Right cardiac atrium (tissue), 5 donors: ENCODE data around the gene C1QTNF3. TPM values are rescaled to one million over a fixed set of nuclear protein-coding genes. Genes with fewer than 3 reads are reported as not detected.
"Not testable (repeated sequence)": the region's sequence is repeated elsewhere in the genome, so short reads cannot be mapped to it uniquely, and the experiment has no call there.

ENCODE experiments used
- ATAC-seq, 2 donors: fragments of 200-7000 bp; cut with Tn5 transposase; one replicate each; pipeline versions ENCODE4 v1.8.0 to v1.9.1; 2020; ENCODE audit warnings: moderate library complexity in 2 of 2, mild to moderate bottlenecking in 1 of 2
- DNase-seq, 3 donors: peaks; one replicate each; pipeline ENCODE4 v3.0.0-alpha.2; 2020
- H3K27ac ChIP-seq: one replicate; pipeline ENCODE4 v1.5.1; 2013; ENCODE audit warnings: mild to moderate bottlenecking, low read length, control low read depth, moderate library complexity
- H3K27me3 ChIP-seq: one replicate; pipeline ENCODE4 v1.6.1; 2013; ENCODE audit not compliant: control insufficient read depth, insufficient read depth
- H3K4me1 ChIP-seq: one replicate; pipeline ENCODE4 v1.6.1; 2013; ENCODE audit warnings: low read length; ENCODE audit not compliant: control insufficient read depth, insufficient read depth
- H3K4me3 ChIP-seq: one replicate; pipeline ENCODE4 v1.5.1; 2013; ENCODE audit warnings: low read length, control low read depth
- H3K9me3 ChIP-seq: one replicate; pipeline ENCODE4 v1.6.1; 2013; ENCODE audit warnings: low read length; ENCODE audit not compliant: control insufficient read depth
- WGBS: extraction: QIAGEN DNeasy Blood & Tissue Kit; methylation state at CpG from one replicate; pipeline ENCODE4 v1.1.7; 2013; 5-methylcytosine and 5-hydroxymethylcytosine counted together
- intact Hi-C, 4 donors: fragments of 100-400 bp; cut with DNase I; formaldehyde crosslinking; loops; one replicate each; pipeline versions ENCODE4 v1.11.0 to v1.14.0; 2022 to 2023
- polyA plus RNA-seq: library from polyadenylated mRNA; stranded (reverse); fragments of 200-250 nt; gene quantifications from one replicate; pipeline ENCODE4 v1.2.3, GENCODE V29; 2013
- total RNA-seq, 4 donors: library from RNA; stranded (reverse); fragmentation: NEBNext Ultra II Directional; extraction: Animal tissue kit (Norgen Biotek cat#: 25700); gene quantifications; one replicate each; pipeline ENCODE4 v1.2.1, GENCODE V29; 2021
- donor health status: healthy with polysubstance abuse.
- donor health status: DM: no; HTN: yes; CAD: no.
- donor health status: DM: no; HTN: no; CAD: no.
- donor health status: DM: no; HTN: yes; CAD: no; lungs with severe emphysema.
- donor health status: DM: yes; HTN: yes; CAD: no.

Gene C1QTNF3
- total and polyA plus RNA-seq, 5 donors = 1.5 to 4.3 (median 2.5) TPM

DNA sequence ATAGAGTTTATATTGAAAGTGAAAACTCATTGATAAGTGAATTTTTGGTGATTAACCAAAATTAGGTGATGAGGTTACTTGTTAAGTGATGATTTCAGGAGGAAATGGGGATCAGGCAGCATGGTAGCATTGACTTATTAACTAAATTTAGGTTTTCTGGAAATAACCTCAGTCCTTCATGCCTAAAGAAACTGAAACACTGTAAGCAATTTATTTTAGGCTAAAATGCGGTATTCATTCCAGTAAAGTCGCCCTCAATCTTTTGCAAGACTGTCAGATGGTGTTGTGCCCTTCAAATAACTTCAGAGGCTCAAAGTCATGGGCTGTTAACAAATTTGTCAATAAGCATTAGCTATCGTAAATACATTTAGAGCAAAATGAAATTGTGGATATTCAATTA is 27.6 kb upstream of the C1QTNF3 start:
- H3K4me1 ChIP-seq, ATAC-seq, intact Hi-C loops, H3K27me3 ChIP-seq, H3K4me3 ChIP-seq, H3K9me3 ChIP-seq, H3K27ac ChIP-seq, DNase-seq: not testable (repeated sequence)
- WGBS = 90% methylated on average over 3 of the region's 3 CpGs

DNA sequence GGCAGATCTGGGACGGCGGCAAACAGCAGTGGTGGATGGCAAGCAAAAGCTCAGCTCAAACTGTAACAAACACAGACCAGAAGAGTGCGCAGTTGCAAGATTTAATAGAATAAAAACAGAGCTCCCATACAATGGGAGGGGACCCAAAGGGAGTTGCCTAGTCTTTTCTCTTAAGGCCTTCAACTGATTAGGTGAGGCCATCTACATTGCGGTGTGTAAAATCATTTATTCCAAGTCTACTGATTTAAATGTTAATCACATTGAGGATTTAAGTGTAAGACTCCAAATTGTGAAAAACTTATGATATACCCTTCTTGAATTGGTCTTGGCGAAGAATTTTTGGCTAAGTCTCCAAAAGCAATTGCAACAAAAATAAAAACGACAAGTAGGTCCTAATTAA is 21.6 kb upstream of the C1QTNF3 start:
- ATAC-seq = no peak
- peaks cover 2% of the 10 kb centered on the region for H3K9me3 ChIP-seq
- DNase-seq = no peak
- no peaks in the 10 kb centered on the region for H3K4me1 ChIP-seq
- no peaks in the 10 kb centered on the region for H3K27me3 ChIP-seq
- H3K4me3 ChIP-seq = no peak overlapping the region
- H3K27ac ChIP-seq = no peak overlapping the region
- intact Hi-C loops = no loop called here
- 96% methylated on average over 6 of the region's 6 CpGs for WGBS

DNA sequence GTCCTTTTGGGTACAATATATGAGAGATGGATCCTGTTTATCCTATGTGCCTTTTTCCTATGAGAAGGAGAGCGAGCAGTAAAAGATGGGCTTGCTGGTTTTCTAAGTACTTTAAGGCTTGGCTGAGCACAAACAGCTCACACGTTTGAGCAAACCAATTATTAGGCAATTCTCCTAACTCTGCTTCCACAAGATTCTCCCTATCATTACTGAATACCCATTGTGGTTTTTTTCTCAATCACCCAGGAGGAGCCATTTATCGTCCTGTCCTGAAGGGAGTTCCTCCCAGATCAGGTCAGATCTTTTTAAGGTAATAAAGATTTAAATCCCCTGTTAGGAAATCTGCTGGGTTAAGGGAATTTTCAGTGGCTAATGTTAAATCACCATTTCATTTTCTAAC is 19.4 kb upstream of the C1QTNF3 start:
- no peaks in the 10 kb centered on the region for H3K4me1 ChIP-seq
- no peaks in the 10 kb centered on the region for H3K27me3 ChIP-seq
- no peak for ATAC-seq
- DNase-seq = no peak
- no peak overlapping the region for H3K4me3 ChIP-seq
- peaks cover 2% of the 10 kb centered on the region for H3K9me3 ChIP-seq
- WGBS = 87% methylated on average over 3 of the region's 3 CpGs
- intact Hi-C loops = no loop called here
- H3K27ac ChIP-seq = no peak overlapping the region

DNA sequence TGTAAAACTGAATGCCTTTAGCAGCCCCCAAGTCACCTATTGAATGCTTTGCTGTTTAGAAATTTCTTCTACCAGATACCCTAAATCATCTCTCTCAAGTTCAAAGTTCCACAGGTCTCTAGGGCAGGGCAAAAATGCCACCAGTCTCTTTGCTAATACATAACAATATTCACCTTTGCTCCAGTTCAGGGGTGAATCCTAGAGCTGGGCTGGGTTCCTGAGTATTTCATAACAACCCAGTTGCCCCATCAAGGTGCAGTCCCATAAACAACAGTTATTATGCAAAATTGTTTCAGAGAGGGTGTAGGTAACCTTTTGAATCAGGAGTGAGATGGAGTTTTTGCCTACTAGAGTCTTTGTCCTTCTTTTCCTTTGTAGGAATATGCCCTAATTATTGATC is 19.0 kb upstream of the C1QTNF3 start:
- no peaks in the 10 kb centered on the region for H3K27me3 ChIP-seq
- no peak overlapping the region for H3K4me3 ChIP-seq
- no peak overlapping the region for H3K27ac ChIP-seq
- intact Hi-C loops = no loop called here
- H3K9me3 ChIP-seq = peaks cover 2% of the 10 kb centered on the region
- ATAC-seq (no peak), DNase-seq (no peak)
- H3K4me1 ChIP-seq = no peaks in the 10 kb centered on the region

DNA sequence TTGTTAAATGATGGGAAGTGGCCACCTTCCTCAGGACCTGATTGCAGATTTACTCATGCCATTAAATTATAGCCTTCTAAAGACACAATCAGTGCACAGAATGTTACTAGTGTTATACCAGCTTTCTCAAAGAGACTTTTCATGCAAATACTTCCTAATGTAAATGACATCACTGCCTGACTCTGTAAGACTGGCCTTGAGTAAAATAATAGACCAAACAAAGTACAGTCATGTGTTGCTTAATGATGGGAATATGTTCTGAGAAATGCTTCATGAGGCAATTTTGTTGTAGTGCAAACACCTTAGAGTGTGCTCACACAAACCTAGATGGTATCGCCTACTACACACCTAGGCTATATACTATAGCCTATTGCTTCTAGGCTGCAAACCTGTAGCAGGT is 17.0 kb upstream of the C1QTNF3 start:
- Histone ChIP-seq H3K4me1 (no peaks in the 10 kb centered on the region), H3K4me3 (no peak overlapping the region), H3K9me3 (peaks cover 2% of the 10 kb centered on the region), H3K27ac (no peak overlapping the region), H3K27me3 (no peaks in the 10 kb centered on the region)
- DNase-seq = no peak
- no peak for ATAC-seq
- WGBS = 97% methylated on average over 1 of the region's 1 CpG
- intact Hi-C loops = no loop called here

DNA sequence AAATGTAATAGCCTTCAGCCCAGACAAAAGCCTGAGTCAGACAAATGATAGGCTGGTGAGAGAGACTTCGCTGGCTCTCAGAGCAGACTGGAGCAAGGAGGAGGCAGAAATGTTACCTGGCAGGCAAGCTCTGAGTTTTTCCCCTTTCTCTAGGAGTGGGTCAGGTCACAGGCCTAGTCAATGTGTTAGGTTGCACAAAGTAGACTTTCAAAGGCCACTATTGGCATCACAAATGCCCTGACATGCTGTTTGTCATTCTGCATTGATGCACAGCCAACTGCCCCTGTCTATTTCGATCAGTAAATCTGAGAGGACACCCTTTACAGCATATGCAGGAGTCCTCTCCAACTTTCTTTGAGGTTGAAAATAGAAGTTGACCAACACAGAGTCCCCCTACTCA is 15.5 kb upstream of the C1QTNF3 start:
- H3K9me3 ChIP-seq = peaks cover 2% of the 10 kb centered on the region
- WGBS = 98% methylated on average over 2 of the region's 2 CpGs
- intact Hi-C loops = no loop called here
- H3K4me3 ChIP-seq = no peak overlapping the region
- no peaks in the 10 kb centered on the region for H3K27me3 ChIP-seq
- no peak for DNase-seq
- H3K4me1 ChIP-seq = no peaks in the 10 kb centered on the region
- no peak overlapping the region for H3K27ac ChIP-seq
- no peak for ATAC-seq

DNA sequence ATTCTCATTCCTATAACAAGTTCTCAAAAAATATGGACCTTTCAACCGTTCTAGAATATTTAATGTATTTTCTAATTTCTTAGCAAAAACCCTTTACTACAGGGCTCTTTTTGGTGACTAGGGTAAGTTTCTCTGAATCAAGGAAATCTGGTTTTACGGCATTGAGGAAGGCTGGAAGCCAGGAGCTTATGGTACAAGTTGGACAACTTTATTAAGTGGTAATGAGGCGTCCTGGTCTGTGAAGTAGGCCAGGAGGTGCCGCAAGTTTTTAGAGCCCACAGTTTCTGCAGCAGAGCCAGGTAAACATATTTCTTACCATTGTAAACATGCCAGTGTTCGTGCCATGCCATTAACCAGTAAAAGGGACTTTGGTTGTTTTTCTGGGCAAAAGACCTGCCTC is 14.6 kb upstream of the C1QTNF3 start:
- 97% methylated on average over 5 of the region's 5 CpGs for WGBS
- intact Hi-C loops = no loop called here
- no peak for DNase-seq
- no peak overlapping the region for H3K4me3 ChIP-seq
- no peaks in the 10 kb centered on the region for H3K4me1 ChIP-seq
- ATAC-seq = no peak
- H3K9me3 ChIP-seq = peaks cover 2% of the 10 kb centered on the region
- H3K27ac ChIP-seq = no peak overlapping the region
- H3K27me3 ChIP-seq = no peaks in the 10 kb centered on the region

DNA sequence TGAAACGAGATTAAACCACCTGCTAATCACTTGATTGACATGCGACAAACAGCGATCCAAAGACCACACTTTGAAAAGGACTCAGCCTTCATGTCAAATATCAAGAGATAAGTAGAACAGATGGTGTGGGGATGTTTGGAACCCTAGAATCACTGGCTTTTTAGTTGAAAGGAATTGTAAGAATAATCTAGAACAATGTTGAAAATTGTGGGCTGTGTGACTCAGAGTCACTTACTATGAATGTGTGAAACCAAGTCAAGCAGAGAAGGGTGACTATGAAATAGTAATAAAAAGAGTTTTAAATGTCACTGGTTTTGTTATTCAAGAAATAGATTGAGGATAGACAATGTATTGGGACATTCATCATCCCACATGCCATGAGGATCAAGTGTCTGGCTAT is 14.1 kb upstream of the C1QTNF3 start:
- intact Hi-C loops = no loop called here
- H3K27me3 ChIP-seq = no peaks in the 10 kb centered on the region
- ATAC-seq (no peak), DNase-seq (no peak)
- H3K4me1 ChIP-seq = peaks cover 2% of the 10 kb centered on the region
- H3K27ac ChIP-seq = no peak overlapping the region
- 96% methylated on average over 3 of the region's 3 CpGs for WGBS
- peaks cover 2% of the 10 kb centered on the region for H3K9me3 ChIP-seq
- H3K4me3 ChIP-seq = no peak overlapping the region

DNA sequence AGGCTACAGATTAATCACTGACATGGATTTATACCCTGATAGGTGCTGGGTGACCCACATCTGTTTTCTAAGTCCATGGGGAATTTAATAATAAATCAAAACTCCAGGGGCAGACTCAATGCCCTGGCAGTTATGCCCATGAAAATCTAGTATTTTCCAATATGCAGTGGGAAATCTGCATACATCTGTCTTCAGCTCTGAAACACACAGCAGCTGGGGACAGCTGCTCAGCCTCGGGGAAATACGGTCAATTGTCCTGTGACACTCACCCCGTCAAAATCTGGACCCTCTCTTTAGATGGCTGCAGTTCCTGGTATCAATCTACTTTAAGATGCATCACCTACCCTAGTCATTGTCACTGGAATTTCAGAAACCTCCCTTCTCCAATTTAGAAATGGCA is 12.7 kb upstream of the C1QTNF3 start:
- H3K9me3 ChIP-seq = no peaks in the 10 kb centered on the region
- no peak overlapping the region for H3K4me3 ChIP-seq
- 70% methylated on average over 3 of the region's 3 CpGs for WGBS
- intact Hi-C loops = no loop called here
- H3K4me1 ChIP-seq = peaks cover 2% of the 10 kb centered on the region
- no peak for DNase-seq
- H3K27ac ChIP-seq = no peak overlapping the region
- H3K27me3 ChIP-seq = no peaks in the 10 kb centered on the region
- no peak for ATAC-seq

DNA sequence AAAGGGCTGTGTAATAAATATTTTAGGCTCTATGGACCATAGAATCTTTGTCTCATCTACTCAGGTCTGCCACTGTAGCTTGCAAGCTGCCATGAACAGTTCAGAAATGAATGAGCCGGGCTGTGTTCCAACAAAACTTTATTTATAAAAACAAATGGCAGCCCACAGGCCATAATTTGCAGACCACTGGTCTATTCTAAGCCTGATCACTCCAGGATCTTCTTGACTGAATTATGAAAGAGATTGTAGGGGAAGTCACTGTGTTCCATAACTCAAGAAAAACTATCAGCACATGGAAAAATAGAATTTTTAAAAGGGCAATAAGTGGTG is 11.4 kb upstream of the C1QTNF3 start:
- intact Hi-C loops = no loop called here
- ATAC-seq = no peak
- Histone ChIP-seq H3K27me3 (no peaks in the 10 kb centered on the region), H3K9me3 (no peaks in the 10 kb centered on the region), H3K4me3 (no peak overlapping the region), H3K27ac (no peak overlapping the region), H3K4me1 (peaks cover 2% of the 10 kb centered on the region)
- DNase-seq = no peak
- 98% methylated on average over 1 of the region's 1 CpG for WGBS

DNA sequence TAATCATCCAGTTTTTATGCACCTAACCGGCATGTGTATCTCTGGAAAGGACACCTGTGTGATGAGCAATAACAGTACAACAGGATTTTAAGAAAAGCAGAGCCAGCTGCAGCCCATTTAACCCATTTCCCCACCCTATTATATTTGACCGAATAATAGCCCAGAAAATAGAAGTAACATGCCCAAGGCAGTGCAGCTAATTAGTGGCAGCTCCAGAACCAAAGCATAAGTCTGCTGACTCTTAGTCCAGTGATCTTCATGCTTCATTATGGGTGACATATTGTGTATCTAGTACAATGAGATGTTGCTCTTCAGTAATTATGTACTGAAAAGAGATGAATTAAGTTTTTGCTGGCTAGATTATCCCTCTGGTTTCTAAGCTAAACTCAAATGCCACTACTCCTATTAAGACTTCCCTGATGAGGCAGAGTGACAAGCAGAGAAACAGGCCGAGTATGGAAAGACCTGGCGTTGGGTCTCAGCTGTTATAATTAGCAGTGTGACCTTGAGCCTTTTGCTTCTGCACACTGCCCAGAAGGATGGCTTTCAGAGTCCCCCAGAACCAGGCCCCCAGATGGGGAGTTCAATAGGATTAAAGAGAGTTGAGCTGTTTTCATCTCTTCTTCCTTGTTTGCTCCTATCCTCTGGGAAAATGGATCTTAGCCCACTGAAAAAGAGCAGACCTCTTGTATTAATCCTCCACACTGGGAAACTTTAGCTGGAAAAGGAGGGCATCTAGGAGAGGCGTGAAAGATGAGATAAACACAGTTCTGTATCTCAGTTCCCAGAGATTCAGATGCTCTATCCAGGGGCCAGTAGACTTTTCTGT is 10.8 kb upstream of the C1QTNF3 start:
- 82% methylated on average over 5 of the region's 5 CpGs for WGBS
- DNase-seq = no peak
- H3K27ac ChIP-seq = peak overlapping the region; percentile 18
- peaks cover 2% of the 10 kb centered on the region for H3K4me1 ChIP-seq
- H3K9me3 ChIP-seq = no peaks in the 10 kb centered on the region
- peak; percentile 40 to 60 for ATAC-seq
- H3K4me3 ChIP-seq = no peak overlapping the region
- intact Hi-C loops = no loop called here
- H3K27me3 ChIP-seq = no peaks in the 10 kb centered on the region

DNA sequence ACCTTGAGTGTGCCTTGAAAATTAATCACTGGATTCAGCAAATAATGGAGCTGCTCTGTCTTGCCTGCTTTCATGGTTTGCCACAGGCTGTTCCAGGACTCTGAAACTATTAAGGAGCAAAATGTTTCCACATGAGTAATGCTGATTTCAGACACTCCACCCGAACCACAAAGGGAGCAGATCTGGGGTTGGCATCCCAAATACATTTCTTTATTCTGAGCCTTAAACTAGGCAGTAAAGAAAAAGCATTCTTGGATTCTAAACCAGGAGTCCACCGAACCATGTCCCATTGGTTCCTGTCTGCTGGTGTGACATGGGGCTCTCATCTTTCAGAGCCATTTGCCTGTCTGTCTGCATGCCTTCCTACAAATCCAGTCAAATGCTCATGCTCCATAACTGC is 10.1 kb upstream of the C1QTNF3 start:
- Histone ChIP-seq H3K4me3 (no peak overlapping the region), H3K4me1 (peaks cover 2% of the 10 kb centered on the region), H3K27ac (peak overlapping the region; percentile 18), H3K9me3 (no peaks in the 10 kb centered on the region), H3K27me3 (no peaks in the 10 kb centered on the region)
- ATAC-seq (no peak), DNase-seq (no peak)
- 75% methylated on average over 2 of the region's 2 CpGs for WGBS
- intact Hi-C loops = no loop called here
